Colonic mucosa (tissue), 4 donors: Measurements from ENCODE around the gene TJAP1. TPM values are rescaled to one million over a fixed set of nuclear protein-coding genes. Genes with fewer than 3 reads are reported as not detected.

Experiments used
- DNase-seq: peaks from one replicate; pipeline ENCODE4 v3.0.0-alpha.2; 2020
- H3K27ac ChIP-seq: fragments of 200-600 bp; one replicate; pipeline ENCODE4 v1.8.0; 2021
- H3K27me3 ChIP-seq: fragments of 200-600 bp; one replicate; pipeline ENCODE4 v1.8.0; 2021
- H3K36me3 ChIP-seq: fragments of 200-600 bp; one replicate; pipeline ENCODE4 v1.8.0; 2021
- H3K4me1 ChIP-seq: fragments of 200-600 bp; one replicate; pipeline ENCODE4 v1.8.0; 2021; ENCODE audit warnings: mild to moderate bottlenecking
- H3K4me3 ChIP-seq: fragments of 200-600 bp; one replicate; pipeline ENCODE4 v1.8.0; 2021
- H3K9ac ChIP-seq, 2 donors: one replicate each; pipeline ENCODE4 v1.7.0; 2013; ENCODE audit warnings: control low read depth in 2 of 2, low read depth in 2 of 2, low read length in 2 of 2
- H3K9me3 ChIP-seq: fragments of 200-600 bp; one replicate; pipeline ENCODE4 v1.8.0; 2021
- CTCF ChIP-seq: fragments of 200-600 bp; IDR thresholded peaks from one replicate; pipeline ENCODE4 v1.8.0; 2022; ENCODE audit warnings: antibody characterized with exemption, mild to moderate bottlenecking
- intact Hi-C: fragments of 100-400 bp; cut with DNase I; formaldehyde crosslinking; loops from one replicate; pipeline ENCODE4 v1.14.1; 2022
- total RNA-seq, 2 donors: library from RNA; stranded (reverse); fragmentation: NEBNext Ultra II Directional in 1 of 2; extraction: Animal tissue kit (Norgen Biotek cat#: 25700) in 1 of 2; gene quantifications; one replicate each; pipeline ENCODE4 v1.2.1, GENCODE V29; 2021
- donor health status: healthy.
- donor health status: DM: no; HTN: no; CAD: no.
- donor health status: DM: no; HTN: no; CAD: no.

The TJAP1 gene
- total RNA-seq, 2 donors from 2014 or later, result 18.6 to 26.4 TPM

GRCh38 chr6:43437700-43438099 lies 39.7 kb upstream of the TJAP1 start:
- DNase-seq, result no peak
- peaks cover 9% of the 10 kb centered on the region for H3K4me1 ChIP-seq
- no peaks in the 10 kb centered on the region for H3K9me3 ChIP-seq
- no peak overlapping the region for H3K9ac ChIP-seq
- intact Hi-C loops, result no loop called here
- H3K27ac ChIP-seq, result peak overlapping the region; percentile 16
- TF ChIP-seq CTCF, result no peak
- H3K4me3 ChIP-seq, result no peak overlapping the region
- no peaks in the 10 kb centered on the region for H3K27me3 ChIP-seq
- peaks cover 5% of the 10 kb centered on the region for H3K36me3 ChIP-seq

- peaks cover 9% of the 10 kb centered on the region for H3K36me3 ChIP-seq
Observed at GRCh38 chr6:43442935-43443334, 34.4 kb upstream of the TJAP1 start.

GRCh38 chr6:43444036-43444435 lies 33.3 kb upstream of the TJAP1 start:
- H3K9me3 ChIP-seq, result no peaks in the 10 kb centered on the region
- no peaks in the 10 kb centered on the region for H3K4me1 ChIP-seq
- H3K4me3 ChIP-seq, result no peak overlapping the region
- no peak overlapping the region for H3K9ac ChIP-seq
- no peak overlapping the region for H3K27ac ChIP-seq
- no peak for DNase-seq
- intact Hi-C loops, result no loop called here
- no peaks in the 10 kb centered on the region for H3K27me3 ChIP-seq
- H3K36me3 ChIP-seq, result peaks cover 9% of the 10 kb centered on the region
- TF ChIP-seq CTCF, result no peak

More at GRCh38 chr6:43442935-43443334, 34.4 kb upstream of the TJAP1 start:
- H3K4me3 ChIP-seq, result no peak overlapping the region
- no peaks in the 10 kb centered on the region for H3K27me3 ChIP-seq
- no peak for DNase-seq
- H3K27ac ChIP-seq, result no peak overlapping the region
- no peaks in the 10 kb centered on the region for H3K9me3 ChIP-seq
- intact Hi-C loops, result no loop called here
- TF ChIP-seq CTCF, result no peak
- no peaks in the 10 kb centered on the region for H3K4me1 ChIP-seq
- no peak overlapping the region for H3K9ac ChIP-seq

- Histone ChIP-seq H3K27ac (no peak overlapping the region), H3K36me3 (peaks cover 9% of the 10 kb centered on the region), H3K9ac (no peak overlapping the region), H3K4me3 (no peak overlapping the region), H3K4me1 (no peaks in the 10 kb centered on the region), H3K9me3 (no peaks in the 10 kb centered on the region), H3K27me3 (no peaks in the 10 kb centered on the region)
- DNase-seq, result no peak
- TF ChIP-seq CTCF, result no peak
- intact Hi-C loops, result no loop called here
Observed at GRCh38 chr6:43444582-43444981, 32.8 kb upstream of the TJAP1 start.

GRCh38 chr6:43445576-43445975 lies 31.8 kb upstream of the TJAP1 start:
- intact Hi-C loops, result no loop called here
- H3K9me3 ChIP-seq, result no peaks in the 10 kb centered on the region
- no peaks in the 10 kb centered on the region for H3K4me1 ChIP-seq
- DNase-seq, result no peak
- no peak overlapping the region for H3K9ac ChIP-seq
- H3K27ac ChIP-seq, result no peak overlapping the region
- no peak for TF ChIP-seq CTCF
- peaks cover 9% of the 10 kb centered on the region for H3K36me3 ChIP-seq
- H3K27me3 ChIP-seq, result no peaks in the 10 kb centered on the region
- no peak overlapping the region for H3K4me3 ChIP-seq

GRCh38 chr6:43447604-43448003 lies 29.8 kb upstream of the TJAP1 start:
- no peaks in the 10 kb centered on the region for H3K9me3 ChIP-seq
- TF ChIP-seq CTCF, result no peak
- no peak for DNase-seq
- H3K9ac ChIP-seq, result no peak overlapping the region
- no peak overlapping the region for H3K27ac ChIP-seq
- intact Hi-C loops, result no loop called here
- H3K27me3 ChIP-seq, result no peaks in the 10 kb centered on the region
- H3K4me3 ChIP-seq, result no peak overlapping the region
- H3K36me3 ChIP-seq, result peaks cover 5% of the 10 kb centered on the region
- no peaks in the 10 kb centered on the region for H3K4me1 ChIP-seq
